ENCODE data around the gene TLR1.

GRCh38 chr4:38811297-38811696 is 6.7 kb upstream of the TLR1 start:
- TF ChIP-seq ZNF792 (tag by site-specific recombination; IDR thresholded peaks at IDR 0.05) (no peak), REPIN1 (tag by site-specific recombination; IDR thresholded peaks at IDR 0.05; ENCODE audit: low read depth) (no peak), ZNF776 (tag by site-specific recombination; IDR thresholded peaks at IDR 0.05; ENCODE audit: borderline replicate concordance) (no peak), ZNF174 (tag by site-specific recombination; IDR thresholded peaks at IDR 0.05) (no peak), MEIS1 (CRISPR knock-in tag; IDR thresholded peaks at IDR 0.05; ENCODE audit: borderline replicate concordance) (no peak), ZBTB11 (tag by site-specific recombination; conservative IDR thresholded peaks at IDR 0.05; ENCODE audit: low read depth) (no peak)

Measured in HEK293 (cell line).